K562 (cell line): ENCODE results near the gene GSTM2. TPM values are rescaled to one million over a fixed set of nuclear protein-coding genes. Genes with fewer than 3 reads are reported as not detected.
A peak's percentile ranks its signal among the peaks of the same experiment; 100 is the strongest.

Source experiments
- CSDE1 ChIP-seq, 2 experiments: fragments of 450-650 bp; IDR thresholded peaks; 2 replicates each; pipeline ENCODE4 v1.6.1; 2016; ENCODE audit warnings: mild to moderate bottlenecking in 1 of 2
- DMBX1 ChIP-seq: fragments of 250-450 bp; sonication (Bioruptor Pico); IDR thresholded peaks from 2 replicates; pipeline ENCODE4 v1.8.0; 2022; ENCODE audit warnings: inconsistent platforms, mild to moderate bottlenecking, moderate library complexity, borderline replicate concordance
- GTF2A2 ChIP-seq: IDR thresholded peaks from 2 replicates; pipeline ENCODE4 v1.6.1; 2016; ENCODE audit warnings: mild to moderate bottlenecking, missing genetic modification characterization, missing compliant biosample characterization
- HNRNPLL ChIP-seq: fragments of 200-400 bp; formaldehyde crosslinking; IDR thresholded peaks from 2 replicates; pipeline ENCODE4 v1.6.1; 2017; ENCODE audit warnings: low read length, low read depth, mild to moderate bottlenecking; ENCODE audit not compliant: poor library complexity, severe bottlenecking
- KLF13 ChIP-seq: fragments of 450-650 bp; IDR thresholded peaks from 2 replicates; pipeline ENCODE4 v1.6.1; 2016; ENCODE audit warnings: missing genetic modification characterization, low read depth, mild to moderate bottlenecking, missing compliant biosample characterization, moderate library complexity, borderline replicate concordance
- MAX ChIP-seq: sonication (generic); formaldehyde crosslinking; IDR thresholded peaks from 2 replicates; pipeline ENCODE4 v1.9.0; 2022; ENCODE audit warnings: mild to moderate bottlenecking, missing genetic modification reagents
- MAZ ChIP-seq, 2 experiments: fragments of 450-650 bp in 1 of 2; sonication (generic) in 1 of 2; formaldehyde crosslinking; IDR thresholded peaks in 1 of 2; conservative IDR thresholded peaks in 1 of 2; 2 replicates each; pipeline versions ENCODE4 v1.4.0 to v1.5.0; 2020; ENCODE audit warnings: mild to moderate bottlenecking in 1 of 2, missing genetic modification reagents in 1 of 2
- NBN ChIP-seq: fragments of 450-650 bp; IDR thresholded peaks from 2 replicates; pipeline ENCODE4 v1.6.1; 2016; ENCODE audit warnings: low read depth, mild to moderate bottlenecking
- NELFE ChIP-seq: IDR thresholded peaks from 2 replicates; pipeline ENCODE4 v1.6.1; 2011; ENCODE audit warnings: mild to moderate bottlenecking; ENCODE audit not compliant: insufficient read depth, insufficient read length
- NFE2L1 ChIP-seq: fragments of 450-650 bp; IDR thresholded peaks from 2 replicates; pipeline ENCODE4 v1.6.1; 2016; ENCODE audit warnings: missing genetic modification characterization, low read depth, mild to moderate bottlenecking, missing compliant biosample characterization, moderate library complexity, borderline replicate concordance
- NR0B1 ChIP-seq: fragments of 450-650 bp; IDR thresholded peaks from one replicate; pipeline ENCODE4 v1.6.1; 2018; ENCODE audit warnings: mild to moderate bottlenecking, moderate library complexity; ENCODE audit not compliant: partially characterized antibody
- PML ChIP-seq: IDR thresholded peaks from 2 replicates; pipeline ENCODE4 v1.6.1; 2012; ENCODE audit warnings: low read length, inconsistent platforms
- POLR3G ChIP-seq: IDR thresholded peaks from 2 replicates; pipeline ENCODE4 v1.6.1; 2011; ENCODE audit not compliant: insufficient read length, insufficient replicate concordance; ENCODE audit errors: extremely low read depth
- RFX7 ChIP-seq: fragments of 250-450 bp; sonication (Bioruptor Pico); IDR thresholded peaks from 2 replicates; pipeline ENCODE4 v1.5.1; 2021; ENCODE audit warnings: mild to moderate bottlenecking
- TAF15 ChIP-seq: fragments of 200-400 bp; formaldehyde crosslinking; IDR thresholded peaks from 2 replicates; pipeline ENCODE4 v1.6.1; 2017; ENCODE audit warnings: mild to moderate bottlenecking, low read depth, low read length, moderate library complexity
- TFE3 ChIP-seq: fragments of 450-650 bp; formaldehyde crosslinking; IDR thresholded peaks from 2 replicates; pipeline ENCODE4 v1.4.0; 2020; ENCODE audit warnings: mild to moderate bottlenecking, mixed read lengths
- TSC22D4 ChIP-seq: fragments of 450-650 bp; IDR thresholded peaks from 2 replicates; pipeline ENCODE4 v1.6.1; 2016; ENCODE audit warnings: missing genetic modification characterization, missing biosample characterization, control low read depth
- ZNF316 ChIP-seq: fragments of 450-650 bp; IDR thresholded peaks from 2 replicates; pipeline ENCODE4 v1.6.1; 2016
- ZNF551 ChIP-seq: fragments of 250-450 bp; sonication (Bioruptor Pico); IDR thresholded peaks from 2 replicates; pipeline ENCODE4 v1.5.0; 2021; ENCODE audit warnings: mild to moderate bottlenecking, moderate library complexity
- polyA plus RNA-seq, 8 experiments: library from polyadenylated mRNA; depleted of rRNA in 4 of 8; stranded (reverse) in 5 of 8; unstranded in 3 of 8; fragments of >200 nt; fragmentation: Nextera tagmentation in 2 of 8; fragmentation: Illumina TruSeq in 1 of 8; extraction: Ambion mirVana in 2 of 8; extraction: Trizol in 1 of 8; gene quantifications; 2 replicates each; pipeline versions ENCODE4 v1.2.1 to v1.2.3, GENCODE V29; 2011 to 2014; ENCODE audit warnings: inconsistent platforms in 1 of 8, missing spikeins in 1 of 8
- total RNA-seq, 7 experiments: library from RNA; depleted of rRNA in 6 of 7; stranded (reverse); fragments of >200 nt in 6 of 7; fragmentation: Illumina TruSeq in 2 of 7; extraction: Trizol in 2 of 7; gene quantifications; 2 replicates each; pipeline versions ENCODE4 v1.2.1 to v1.2.3, GENCODE V29; 2011 to 2021; ENCODE audit warnings: low replicate concordance in 1 of 7
- TF ChIP-seq, protein P1 (sequence below): sonication (generic); formaldehyde crosslinking; IDR thresholded peaks from 2 replicates; pipeline ENCODE4 v1.8.0; 2023; ENCODE audit warnings: missing genetic modification reagents, mild to moderate bottlenecking, borderline replicate concordance

The GSTM2 gene
- total and polyA plus RNA-seq, 9 of the 15 experiments (the other 6 are each of a cell fraction or from before 2014, with no cell fraction given): 1.6 to 15.1 (median 6.8) TPM

GRCh38 chr1:109667452-109668122 lies at the start of gene GSTM2 (continued):
- TF ChIP-seq TFE3: no peak
- no peak for TF ChIP-seq TAF15
- TF ChIP-seq ZNF551: no peak
- TF ChIP-seq GTF2A2 (tag): no peak
- TF ChIP-seq PML: no peak
- no peak for TF ChIP-seq CSDE1 (IDR thresholded peaks at IDR 0.05)
- TF ChIP-seq NFE2L1 (tag): no peak
- no peak for TF ChIP-seq KLF13 (tag)
- no peak for TF ChIP-seq NBN
- TF ChIP-seq DMBX1: no peak
- no peak for TF ChIP-seq ZNF316
- no peak for TF ChIP-seq MAX (CRISPR knock-in tag)
- TF ChIP-seq MAZ (CRISPR knock-in tag; conservative IDR thresholded peaks at IDR 0.05 in 1 of 2, IDR thresholded peaks at IDR 0.05 in 1 of 2): peak; percentile 71 to 79; a peak in 3 of 4 replicates
- TF ChIP-seq, protein P1, sequence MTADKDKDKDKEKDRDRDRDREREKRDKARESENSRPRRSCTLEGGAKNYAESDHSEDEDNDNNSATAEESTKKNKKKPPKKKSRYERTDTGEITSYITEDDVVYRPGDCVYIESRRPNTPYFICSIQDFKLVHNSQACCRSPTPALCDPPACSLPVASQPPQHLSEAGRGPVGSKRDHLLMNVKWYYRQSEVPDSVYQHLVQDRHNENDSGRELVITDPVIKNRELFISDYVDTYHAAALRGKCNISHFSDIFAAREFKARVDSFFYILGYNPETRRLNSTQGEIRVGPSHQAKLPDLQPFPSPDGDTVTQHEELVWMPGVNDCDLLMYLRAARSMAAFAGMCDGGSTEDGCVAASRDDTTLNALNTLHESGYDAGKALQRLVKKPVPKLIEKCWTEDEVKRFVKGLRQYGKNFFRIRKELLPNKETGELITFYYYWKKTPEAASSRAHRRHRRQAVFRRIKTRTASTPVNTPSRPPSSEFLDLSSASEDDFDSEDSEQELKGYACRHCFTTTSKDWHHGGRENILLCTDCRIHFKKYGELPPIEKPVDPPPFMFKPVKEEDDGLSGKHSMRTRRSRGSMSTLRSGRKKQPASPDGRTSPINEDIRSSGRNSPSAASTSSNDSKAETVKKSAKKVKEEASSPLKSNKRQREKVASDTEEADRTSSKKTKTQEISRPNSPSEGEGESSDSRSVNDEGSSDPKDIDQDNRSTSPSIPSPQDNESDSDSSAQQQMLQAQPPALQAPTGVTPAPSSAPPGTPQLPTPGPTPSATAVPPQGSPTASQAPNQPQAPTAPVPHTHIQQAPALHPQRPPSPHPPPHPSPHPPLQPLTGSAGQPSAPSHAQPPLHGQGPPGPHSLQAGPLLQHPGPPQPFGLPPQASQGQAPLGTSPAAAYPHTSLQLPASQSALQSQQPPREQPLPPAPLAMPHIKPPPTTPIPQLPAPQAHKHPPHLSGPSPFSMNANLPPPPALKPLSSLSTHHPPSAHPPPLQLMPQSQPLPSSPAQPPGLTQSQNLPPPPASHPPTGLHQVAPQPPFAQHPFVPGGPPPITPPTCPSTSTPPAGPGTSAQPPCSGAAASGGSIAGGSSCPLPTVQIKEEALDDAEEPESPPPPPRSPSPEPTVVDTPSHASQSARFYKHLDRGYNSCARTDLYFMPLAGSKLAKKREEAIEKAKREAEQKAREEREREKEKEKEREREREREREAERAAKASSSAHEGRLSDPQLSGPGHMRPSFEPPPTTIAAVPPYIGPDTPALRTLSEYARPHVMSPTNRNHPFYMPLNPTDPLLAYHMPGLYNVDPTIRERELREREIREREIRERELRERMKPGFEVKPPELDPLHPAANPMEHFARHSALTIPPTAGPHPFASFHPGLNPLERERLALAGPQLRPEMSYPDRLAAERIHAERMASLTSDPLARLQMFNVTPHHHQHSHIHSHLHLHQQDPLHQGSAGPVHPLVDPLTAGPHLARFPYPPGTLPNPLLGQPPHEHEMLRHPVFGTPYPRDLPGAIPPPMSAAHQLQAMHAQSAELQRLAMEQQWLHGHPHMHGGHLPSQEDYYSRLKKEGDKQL: no peak
- TF ChIP-seq RFX7 (CRISPR knock-in tag): no peak
- TF ChIP-seq HNRNPLL: peak; percentile 20
- TF ChIP-seq TSC22D4 (tag): no peak
- no peak for TF ChIP-seq POLR3G
- TF ChIP-seq NR0B1: no peak
- no peak for TF ChIP-seq NELFE
